ENCODE data around the gene SATB2. TPM values are rescaled to one million over a fixed set of nuclear protein-coding genes. Genes with fewer than 3 reads are reported as not detected.

Gene SATB2
- total RNA-seq, 1 donor from 2014 or later: 3.9 TPM

GRCh38 chr2:199456383-199457146 is 1.2 kb downstream of the SATB2 start:
- Histone ChIP-seq H3K27me3 (peaks cover 75% of the 10 kb centered on the region), H3K27ac (no peak overlapping the region), H3K4me3 (peak overlapping the region; percentile 95), H3K4me1 (peaks cover 26% of the 10 kb centered on the region), H3K9me3 (no peaks in the 10 kb centered on the region), H3K36me3 (no peaks in the 10 kb centered on the region)
- intact Hi-C loops (cut with DNase I): no loop called here
- TF ChIP-seq CTCF (IDR thresholded peaks at IDR 0.05): no peak
- DNase-seq (no peak), ATAC-seq (no peak)

- H3K4me1 ChIP-seq: peaks cover 26% of the 10 kb centered on the region
- ATAC-seq: no peak
Observed at GRCh38 chr2:199455545-199456382, 2.0 kb downstream of the SATB2 start.

GRCh38 chr2:199455210-199455544 is 2.6 kb downstream of the SATB2 start:
- Histone ChIP-seq H3K27ac (no peak overlapping the region), H3K4me1 (peaks cover 26% of the 10 kb centered on the region), H3K9me3 (no peaks in the 10 kb centered on the region), H3K27me3 (peaks cover 70% of the 10 kb centered on the region), H3K4me3 (no peak overlapping the region), H3K36me3 (no peaks in the 10 kb centered on the region)
- intact Hi-C loops (cut with DNase I): no loop called here
- ATAC-seq (no peak), DNase-seq (no peak)
- no peak for TF ChIP-seq CTCF (IDR thresholded peaks at IDR 0.05)

More at GRCh38 chr2:199455545-199456382, 2.0 kb downstream of the SATB2 start:
- Histone ChIP-seq H3K4me3 (peak overlapping the region; percentile 6), H3K36me3 (no peaks in the 10 kb centered on the region), H3K27me3 (peaks cover 71% of the 10 kb centered on the region), H3K27ac (no peak overlapping the region), H3K9me3 (no peaks in the 10 kb centered on the region)
- TF ChIP-seq CTCF (IDR thresholded peaks at IDR 0.05): no peak
- DNase-seq: peak; percentile 68
- intact Hi-C loops (cut with DNase I): no loop called here

GRCh38 chr2:199452991-199453379 is 4.8 kb downstream of the SATB2 start:
- no peak for ATAC-seq
- H3K27ac ChIP-seq: no peak overlapping the region
- H3K4me1 ChIP-seq: peaks cover 23% of the 10 kb centered on the region
- peaks cover 84% of the 10 kb centered on the region for H3K27me3 ChIP-seq
- no peak overlapping the region for H3K4me3 ChIP-seq
- DNase-seq: no peak
- intact Hi-C loops (cut with DNase I): no loop called here
- TF ChIP-seq CTCF (IDR thresholded peaks at IDR 0.05): no peak
- H3K36me3 ChIP-seq: no peaks in the 10 kb centered on the region
- H3K9me3 ChIP-seq: no peaks in the 10 kb centered on the region

- Histone ChIP-seq H3K27ac (no peak overlapping the region), H3K4me3 (no peak overlapping the region), H3K9me3 (no peaks in the 10 kb centered on the region), H3K36me3 (no peaks in the 10 kb centered on the region), H3K4me1 (peaks cover 17% of the 10 kb centered on the region), H3K27me3 (peaks cover 81% of the 10 kb centered on the region)
- ATAC-seq: no peak
- intact Hi-C loops (cut with DNase I): no loop called here
- TF ChIP-seq CTCF (IDR thresholded peaks at IDR 0.05): no peak
- no peak for DNase-seq
Observed at GRCh38 chr2:199452260-199452990, 5.3 kb downstream of the SATB2 start.

Measured in upper lobe of right lung (tissue), 1 donor.